ENCODE measurements around the gene ACVR1. TPM values are rescaled to one million over a fixed set of nuclear protein-coding genes. Genes with fewer than 3 reads are reported as not detected.

The ACVR1 gene
- total and polyA plus RNA-seq, 9 of the 15 experiments (the other 6 are each of a cell fraction or from before 2014, with no cell fraction given): 3.8 to 14.3 (median 6.9) TPM

- BruUV-seq (replicated peaks): no TSS peak
- in situ Hi-C loops (cut with MboI): no loop called here
- Histone ChIP-seq H3K9me3 (replicated peaks; ENCODE audit: control insufficient read depth, insufficient read depth, low read depth, low read length) (no peaks in the 10 kb centered on the region), H3K4me1 (replicated peaks in 1 of 2; ENCODE audit: control insufficient read depth in 2 of 2, insufficient read depth in 2 of 2, low read length in 2 of 2) (peaks cover 8 to 23% of the 10 kb centered on the region in 2 experiments), H3K9me1 (ENCODE audit: control insufficient read depth, insufficient read depth, low read length) (no peaks in the 10 kb centered on the region), H3K9ac (ENCODE audit: insufficient read depth in 1 of 2, low read depth in 2 of 2, low read length in 2 of 2) (no peak overlapping the region), H3K4me3 (no peak overlapping the region), H3K27me3 (ENCODE audit: control insufficient read depth in 2 of 2, insufficient read depth in 2 of 2, low read length in 2 of 2) (no peaks in the 10 kb centered on the region), H2AFZ (ENCODE audit: low read depth, low read length) (no peak overlapping the region), H3K27ac (ENCODE audit: extremely low read depth, low read depth, low read length) (no peak overlapping the region), H3K36me3 (ENCODE audit: control insufficient read depth, insufficient read depth, low read length) (no peaks in the 10 kb centered on the region), H4K20me1 (replicated peaks; ENCODE audit: control insufficient read depth, insufficient read depth, low read length) (no peaks in the 10 kb centered on the region), H3K79me2 (ENCODE audit: control insufficient read depth, insufficient read depth, low read length) (peaks cover 43% of the 10 kb centered on the region), H3K4me2 (ENCODE audit: insufficient read depth, low read length) (no peak overlapping the region)
- TF ChIP-seq, protein P1, sequence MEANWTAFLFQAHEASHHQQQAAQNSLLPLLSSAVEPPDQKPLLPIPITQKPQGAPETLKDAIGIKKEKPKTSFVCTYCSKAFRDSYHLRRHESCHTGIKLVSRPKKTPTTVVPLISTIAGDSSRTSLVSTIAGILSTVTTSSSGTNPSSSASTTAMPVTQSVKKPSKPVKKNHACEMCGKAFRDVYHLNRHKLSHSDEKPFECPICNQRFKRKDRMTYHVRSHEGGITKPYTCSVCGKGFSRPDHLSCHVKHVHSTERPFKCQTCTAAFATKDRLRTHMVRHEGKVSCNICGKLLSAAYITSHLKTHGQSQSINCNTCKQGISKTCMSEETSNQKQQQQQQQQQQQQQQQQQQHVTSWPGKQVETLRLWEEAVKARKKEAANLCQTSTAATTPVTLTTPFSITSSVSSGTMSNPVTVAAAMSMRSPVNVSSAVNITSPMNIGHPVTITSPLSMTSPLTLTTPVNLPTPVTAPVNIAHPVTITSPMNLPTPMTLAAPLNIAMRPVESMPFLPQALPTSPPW (CRISPR knock-in tag; IDR thresholded peaks at IDR 0.05): no peak
- TF ChIP-seq ZNF668 (CRISPR knock-in tag; IDR thresholded peaks at IDR 0.05): no peak
- TF ChIP-seq U2AF2 (optimal IDR thresholded peaks at IDR 0.05; ENCODE audit: low read depth, low read length): no peak
- no peak for TF ChIP-seq ZNF707 (CRISPR knock-in tag; conservative IDR thresholded peaks at IDR 0.05)
- TF ChIP-seq ZNF76 (CRISPR knock-in tag; IDR thresholded peaks at IDR 0.05; ENCODE audit: borderline replicate concordance): no peak
- no peak for TF ChIP-seq ILK (tag; IDR thresholded peaks at IDR 0.05; ENCODE audit: borderline replicate concordance, low read depth)
- TF ChIP-seq, protein P2, sequence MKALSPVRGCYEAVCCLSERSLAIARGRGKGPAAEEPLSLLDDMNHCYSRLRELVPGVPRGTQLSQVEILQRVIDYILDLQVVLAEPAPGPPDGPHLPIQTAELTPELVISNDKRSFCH (CRISPR knock-in tag; IDR thresholded peaks at IDR 0.05): no peak
- TF ChIP-seq, protein P2 (tag; IDR thresholded peaks at IDR 0.05): no peak
- TF ChIP-seq ZNF766 (CRISPR knock-in tag; conservative IDR thresholded peaks at IDR 0.05): no peak
- no peak for TF ChIP-seq ZNF740 (CRISPR knock-in tag; IDR thresholded peaks at IDR 0.05)
- TF ChIP-seq ZNF740 (tag; IDR thresholded peaks at IDR 0.05): no peak
- TF ChIP-seq CHAMP1 (IDR thresholded peaks at IDR 0.05): no peak
- no peak for TF ChIP-seq USF1 (CRISPR knock-in tag; IDR thresholded peaks at IDR 0.05)
- TF ChIP-seq HDAC1 (IDR thresholded peaks at IDR 0.05): no peak
- TF ChIP-seq NFE2L1 (tag; IDR thresholded peaks at IDR 0.05; ENCODE audit: borderline replicate concordance, low read depth): no peak
- TF ChIP-seq CBX5 (IDR thresholded peaks at IDR 0.05; ENCODE audit: borderline replicate concordance, low read depth): no peak
- no peak for TF ChIP-seq HMG20B (CRISPR knock-in tag; IDR thresholded peaks at IDR 0.05)
- CTCF ChIA-PET (ENCODE audit: low intra/inter-chr PET ratio): no interaction called here
- no peak for FAIRE-seq
- ATAC-seq: no peak
- POLR2A ChIA-PET: interaction anchor here (0.7 to 1.2 kb wide), 4 partner anchors 12 to 49 kb away, joined by 3 to 7 read pairs (median 5); no protein-coding TSS in a partner anchor
- intact Hi-C loops (cut with micrococcal nuclease): loop anchor here (10.0 kb wide), 1 partner anchor 132 kb away; no protein-coding TSS in a partner anchor
- 92% methylated on average over 2 of the region's 2 CpGs for WGBS (ENCODE audit: insufficient coverage, low coverage, missing lambda C conversion rate)
- no peak for DNase-seq (ENCODE audit: extremely low read depth in 1 of 4, low spot score in 3 of 4)
Measured at GRCh38 chr2:157872791-157873190, 3.3 kb downstream of the ACVR1 start.

All from K562 (cell line).